Hematopoietic multipotent progenitor cell (in vitro differentiated cells): ENCODE results near the gene CALHM6. TPM values are rescaled to one million over a fixed set of nuclear protein-coding genes. Genes with fewer than 3 reads are reported as not detected.

Source experiments
- DNase-seq, 3 donors: peaks; one replicate each; pipeline ENCODE4 v3.0.0-alpha.2; 2011 to 2015; ENCODE audit warnings: low read depth in 2 of 3, low spot score in 2 of 3
- total RNA-seq: library from RNA; depleted of rRNA; stranded (reverse); fragments of >200 nt; gene quantifications from one replicate; pipeline ENCODE4 v1.2.3, GENCODE V29; 2012

The CALHM6 gene
- 77.8 TPM for total RNA-seq

- peak in 1 of 3 donors; percentile 50 for DNase-seq
Measured at GRCh38 chr6:116461331-116461931, at the start of gene CALHM6. TSS of gene CALHM6 (plus strand) at chr6:116461375. CDS start at chr6:116461930, 555 bp downstream.

GRCh38 chr6:116412270-116412669, 48.9 kb upstream of the CALHM6 start:
- DNase-seq = no peak

- DNase-seq = no peak
Measured at GRCh38 chr6:116413357-116413756, 47.8 kb upstream of the CALHM6 start.

GRCh38 chr6:116417661-116418060, 43.5 kb upstream of the CALHM6 start:
- DNase-seq = no peak

GRCh38 chr6:116419069-116419786, 41.9 kb upstream of the CALHM6 start:
- DNase-seq = no peak

GRCh38 chr6:116420341-116420740, 40.8 kb upstream of the CALHM6 start:
- no peak for DNase-seq

DNA sequence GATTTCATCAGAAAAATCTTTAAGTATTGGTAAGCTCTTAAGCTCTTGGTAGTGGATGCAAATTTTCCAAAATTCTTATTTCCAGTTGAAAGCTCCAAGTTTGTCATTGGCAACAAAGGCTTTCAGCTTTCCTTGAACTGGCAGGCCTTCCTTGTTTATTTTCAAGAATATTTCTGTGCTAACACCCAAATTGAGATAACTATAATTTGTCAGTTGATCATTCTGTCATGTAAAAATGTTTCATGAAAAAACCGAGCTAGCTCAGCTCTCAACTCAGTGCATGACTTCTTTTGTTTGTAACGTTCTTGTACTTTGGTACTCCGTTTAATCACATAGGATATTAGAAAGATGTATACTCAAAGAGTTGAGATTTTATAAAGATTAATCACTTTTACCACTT, 38.9 kb upstream of the CALHM6 start:
- DNase-seq = no peak

DNA sequence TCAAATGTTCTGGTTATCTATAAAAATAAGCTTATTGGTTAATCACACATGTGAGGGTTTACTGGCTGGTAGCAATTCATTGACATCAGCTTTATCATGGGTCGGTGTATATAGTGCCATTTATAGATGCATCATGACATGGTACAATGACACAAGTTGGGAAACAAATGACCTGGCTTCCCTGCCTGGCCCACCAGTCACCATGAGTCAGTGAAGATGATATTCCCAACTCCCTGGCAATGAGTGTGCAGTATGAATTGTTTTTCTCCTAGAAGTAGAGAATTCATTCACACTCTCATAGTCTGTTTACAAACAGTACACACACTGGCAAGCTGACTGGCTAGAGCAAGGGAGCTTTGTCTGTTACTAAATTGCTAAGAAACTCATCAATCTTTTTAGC, 37.2 kb upstream of the CALHM6 start:
- DNase-seq = no peak

GRCh38 chr6:116426551-116426950, 34.6 kb upstream of the CALHM6 start:
- DNase-seq = no peak

DNA sequence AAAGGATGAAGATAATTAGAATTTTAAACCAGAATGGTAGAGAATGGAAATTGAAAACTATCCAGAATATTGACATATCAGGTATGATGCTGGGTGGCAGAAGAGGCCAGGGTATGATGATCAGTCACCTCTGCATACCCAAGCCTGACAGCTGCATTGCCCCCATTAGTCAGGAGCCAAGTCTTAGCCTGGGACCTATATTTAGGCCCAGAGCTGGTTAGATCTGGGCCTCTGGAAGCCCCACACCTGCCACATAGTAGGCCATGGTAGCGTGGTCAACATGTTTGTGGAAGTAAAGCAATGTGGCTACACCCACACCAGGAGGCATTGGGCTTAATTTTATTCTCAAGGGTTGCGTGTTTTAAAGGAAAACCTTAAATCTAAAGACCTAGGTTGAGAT, 32.1 kb upstream of the CALHM6 start:
- DNase-seq = no peak

GRCh38 chr6:116430860-116431259, 30.3 kb upstream of the CALHM6 start:
- no peak for DNase-seq

DNA sequence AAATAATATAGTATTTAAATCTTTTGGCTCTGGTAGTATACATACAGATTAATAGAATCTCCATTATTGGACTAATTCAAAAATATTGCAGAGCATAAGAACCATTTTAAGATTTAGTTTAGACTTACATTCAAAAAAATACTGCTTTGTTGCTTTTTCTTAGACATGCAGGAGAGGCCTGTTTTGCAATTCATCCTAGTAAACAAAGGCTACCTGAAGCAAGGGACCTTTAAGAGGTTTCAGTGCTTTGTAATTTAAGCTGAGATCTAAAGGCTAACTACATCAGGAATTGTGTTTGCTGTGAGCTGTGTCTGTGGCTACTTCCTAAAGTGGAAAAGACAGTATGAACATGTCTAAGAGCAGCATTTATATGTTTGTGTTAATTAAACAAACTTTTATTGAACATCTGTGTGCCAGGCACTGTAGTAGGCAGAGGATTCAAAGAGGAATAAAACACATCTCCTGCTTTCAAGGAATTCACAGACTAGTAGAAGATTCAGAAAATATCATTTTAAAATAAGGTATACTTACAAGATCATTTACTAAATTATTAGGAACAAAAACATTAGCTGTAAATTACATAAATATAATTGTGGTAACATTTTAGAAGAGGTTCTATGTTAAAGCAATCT, 29.1 kb upstream of the CALHM6 start:
- DNase-seq = no peak

GRCh38 chr6:116433206-116433712, 27.9 kb upstream of the CALHM6 start:
- DNase-seq = no peak

DNA sequence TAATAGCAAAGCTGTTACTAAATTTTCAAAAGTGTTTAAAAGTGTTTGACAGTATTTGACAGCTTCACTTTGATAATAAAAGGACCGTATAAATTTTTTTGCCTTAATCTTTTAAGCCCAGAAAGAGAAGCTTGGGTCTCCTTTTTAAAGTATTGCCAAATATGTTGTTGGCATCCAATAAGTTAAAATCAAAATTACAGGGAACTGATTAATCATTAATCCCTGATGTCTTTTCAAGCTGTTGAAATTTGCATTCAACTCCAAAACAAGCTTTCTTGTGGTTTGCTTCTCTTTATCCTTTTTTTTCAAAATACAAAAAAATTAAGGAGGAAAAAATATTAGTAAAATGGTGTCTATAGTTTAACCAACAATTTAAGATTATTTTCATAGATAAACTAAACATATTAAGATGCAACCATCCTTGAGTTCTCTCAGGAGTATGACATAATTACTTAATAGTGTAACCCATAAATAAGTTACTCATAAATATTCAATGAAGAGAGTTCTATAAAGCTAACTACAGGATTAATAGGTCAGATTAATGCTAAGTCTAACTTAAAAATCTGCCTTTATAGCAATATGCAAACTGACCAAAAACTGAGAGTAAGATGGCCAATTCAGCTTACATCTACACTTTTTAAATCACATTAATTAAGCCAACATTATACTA, 27.0 kb upstream of the CALHM6 start:
- DNase-seq = no peak

GRCh38 chr6:116436586-116436985, 24.6 kb upstream of the CALHM6 start:
- DNase-seq = no peak

GRCh38 chr6:116437656-116438055, 23.5 kb upstream of the CALHM6 start:
- no peak for DNase-seq

GRCh38 chr6:116438590-116439448, 22.4 kb upstream of the CALHM6 start:
- no peak for DNase-seq

DNA sequence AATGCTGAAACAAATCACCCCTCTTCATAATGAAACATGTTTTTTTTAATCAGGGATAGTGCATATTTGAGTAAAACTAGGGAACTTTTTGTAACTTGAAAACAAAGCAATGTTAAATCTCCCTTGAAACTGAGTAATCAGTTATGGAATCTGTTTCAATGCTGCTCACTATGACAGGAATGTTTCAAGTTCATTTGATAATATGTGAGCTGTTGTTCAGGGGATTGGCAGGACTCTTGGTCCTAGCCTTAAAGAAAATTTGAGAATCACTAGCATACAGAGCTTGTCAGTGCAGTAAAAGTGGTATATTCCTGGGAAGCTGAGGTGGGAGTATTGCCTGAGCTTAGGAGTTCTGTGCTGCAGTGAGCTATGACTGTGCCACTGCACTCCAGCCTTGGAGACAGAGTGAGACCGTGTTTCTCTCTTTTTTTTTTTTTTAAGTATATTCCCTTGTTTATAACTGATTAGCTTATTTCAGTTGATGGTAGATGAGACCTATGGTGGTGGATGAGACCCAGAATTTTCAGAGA, 21.6 kb upstream of the CALHM6 start:
- DNase-seq = no peak

- DNase-seq = no peak
Measured at GRCh38 chr6:116443105-116443504, 18.1 kb upstream of the CALHM6 start.

- peak in 1 of 3 donors; percentile 55 for DNase-seq
Measured at GRCh38 chr6:116444092-116444491, 17.1 kb upstream of the CALHM6 start.
